ENCODE data around the gene GAGE12G.
"Not testable (repeated sequence)": the region's sequence is repeated elsewhere in the genome, so short reads cannot be mapped to it uniquely, and the experiment has no call there.

DNA sequence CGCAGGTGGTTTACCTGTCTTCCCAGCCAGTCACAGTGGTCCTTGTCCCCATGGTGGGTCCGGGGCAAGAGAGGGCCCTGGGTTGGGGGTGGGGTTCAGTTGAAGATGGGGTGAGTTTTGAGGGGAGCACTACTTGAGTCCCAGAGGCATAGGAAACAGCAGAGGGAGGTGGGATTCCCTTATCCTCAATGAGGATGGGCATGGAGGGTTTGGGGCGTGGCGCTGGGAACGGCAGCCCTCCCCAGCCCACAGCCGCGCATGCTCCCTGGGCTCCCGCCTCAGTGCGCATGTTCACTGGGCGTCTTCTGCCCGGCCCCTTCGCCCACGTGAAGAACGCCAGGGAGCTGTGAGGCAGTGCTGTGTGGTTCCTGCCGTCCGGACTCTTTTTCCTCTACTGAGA is 28.8 kb upstream of the GAGE12G start, which contains the start of gene GAGE12D:
- TF ChIP-seq, protein P1, sequence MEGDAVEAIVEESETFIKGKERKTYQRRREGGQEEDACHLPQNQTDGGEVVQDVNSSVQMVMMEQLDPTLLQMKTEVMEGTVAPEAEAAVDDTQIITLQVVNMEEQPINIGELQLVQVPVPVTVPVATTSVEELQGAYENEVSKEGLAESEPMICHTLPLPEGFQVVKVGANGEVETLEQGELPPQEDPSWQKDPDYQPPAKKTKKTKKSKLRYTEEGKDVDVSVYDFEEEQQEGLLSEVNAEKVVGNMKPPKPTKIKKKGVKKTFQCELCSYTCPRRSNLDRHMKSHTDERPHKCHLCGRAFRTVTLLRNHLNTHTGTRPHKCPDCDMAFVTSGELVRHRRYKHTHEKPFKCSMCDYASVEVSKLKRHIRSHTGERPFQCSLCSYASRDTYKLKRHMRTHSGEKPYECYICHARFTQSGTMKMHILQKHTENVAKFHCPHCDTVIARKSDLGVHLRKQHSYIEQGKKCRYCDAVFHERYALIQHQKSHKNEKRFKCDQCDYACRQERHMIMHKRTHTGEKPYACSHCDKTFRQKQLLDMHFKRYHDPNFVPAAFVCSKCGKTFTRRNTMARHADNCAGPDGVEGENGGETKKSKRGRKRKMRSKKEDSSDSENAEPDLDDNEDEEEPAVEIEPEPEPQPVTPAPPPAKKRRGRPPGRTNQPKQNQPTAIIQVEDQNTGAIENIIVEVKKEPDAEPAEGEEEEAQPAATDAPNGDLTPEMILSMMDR (IDR thresholded peaks at IDR 0.05): not testable (repeated sequence)
- TF ChIP-seq EZH2 (IDR thresholded peaks at IDR 0.05; ENCODE audit: borderline replicate concordance, insufficient read depth, low read depth, low read length, poor library complexity, severe bottlenecking): not testable (repeated sequence)
